LNCaP clone FGC (cell line): ENCODE results near the gene LRRC4B.

Source experiments
- DNase-seq: peaks from one replicate; pipeline ENCODE4 v3.0.0-alpha.2; 2011; ENCODE audit warnings: low read depth
- H3K4me3 ChIP-seq: 2 replicates; pipeline ENCODE4 v1.5.1; 2011; ENCODE audit warnings: mild to moderate bottlenecking, low read depth, low read length, control low read depth
- TF ChIP-seq, protein P1 (sequence below): IDR thresholded peaks from 2 replicates; pipeline ENCODE4 v1.5.1; 2012; ENCODE audit warnings: mild to moderate bottlenecking; ENCODE audit not compliant: control insufficient read depth, insufficient read depth; ENCODE audit errors: extremely low read depth

The LRRC4B gene

GRCh38 chr19:50542943-50543342 lies 25.3 kb downstream of the LRRC4B start:
- DNase-seq, result no peak
- H3K4me3 ChIP-seq, result no peak overlapping the region
- TF ChIP-seq, protein P1, sequence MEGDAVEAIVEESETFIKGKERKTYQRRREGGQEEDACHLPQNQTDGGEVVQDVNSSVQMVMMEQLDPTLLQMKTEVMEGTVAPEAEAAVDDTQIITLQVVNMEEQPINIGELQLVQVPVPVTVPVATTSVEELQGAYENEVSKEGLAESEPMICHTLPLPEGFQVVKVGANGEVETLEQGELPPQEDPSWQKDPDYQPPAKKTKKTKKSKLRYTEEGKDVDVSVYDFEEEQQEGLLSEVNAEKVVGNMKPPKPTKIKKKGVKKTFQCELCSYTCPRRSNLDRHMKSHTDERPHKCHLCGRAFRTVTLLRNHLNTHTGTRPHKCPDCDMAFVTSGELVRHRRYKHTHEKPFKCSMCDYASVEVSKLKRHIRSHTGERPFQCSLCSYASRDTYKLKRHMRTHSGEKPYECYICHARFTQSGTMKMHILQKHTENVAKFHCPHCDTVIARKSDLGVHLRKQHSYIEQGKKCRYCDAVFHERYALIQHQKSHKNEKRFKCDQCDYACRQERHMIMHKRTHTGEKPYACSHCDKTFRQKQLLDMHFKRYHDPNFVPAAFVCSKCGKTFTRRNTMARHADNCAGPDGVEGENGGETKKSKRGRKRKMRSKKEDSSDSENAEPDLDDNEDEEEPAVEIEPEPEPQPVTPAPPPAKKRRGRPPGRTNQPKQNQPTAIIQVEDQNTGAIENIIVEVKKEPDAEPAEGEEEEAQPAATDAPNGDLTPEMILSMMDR, result no peak

DNA sequence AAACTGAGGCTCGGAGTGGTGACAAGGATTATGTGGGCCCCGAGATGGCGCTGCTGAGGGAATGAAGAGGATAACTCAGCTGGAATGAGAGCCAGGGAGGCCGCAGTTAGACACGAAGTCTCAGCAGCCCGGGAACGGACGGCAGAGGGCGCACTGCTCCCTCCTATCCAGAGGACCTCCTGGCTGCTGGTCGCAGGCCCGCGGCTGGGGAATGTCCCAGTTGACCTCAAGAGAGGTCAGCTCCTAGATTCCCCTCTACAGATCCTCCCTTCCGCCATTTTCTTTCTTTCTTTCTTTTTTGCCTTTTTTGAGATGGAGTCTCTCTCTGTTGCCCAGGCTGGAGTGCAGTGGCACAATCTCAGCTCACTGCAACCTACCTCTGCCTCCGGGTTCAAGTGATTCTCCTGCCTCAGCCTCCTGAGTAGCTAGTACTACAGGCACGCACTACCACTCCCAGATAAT lies 30.4 kb downstream of the LRRC4B start:
- DNase-seq, result peak; percentile 52
- TF ChIP-seq, protein P1, result peak; percentile 76
- H3K4me3 ChIP-seq, result no peak overlapping the region

- TF ChIP-seq, protein P1, result no peak
- no peak for DNase-seq
- H3K4me3 ChIP-seq, result no peak overlapping the region
Observed at GRCh38 chr19:50537306-50537685, 30.9 kb downstream of the LRRC4B start.

- no peak for DNase-seq
- no peak overlapping the region for H3K4me3 ChIP-seq
- TF ChIP-seq, protein P1, result 0 out of 2 replicates have a peak, but pooled peaks have one; percentile 12
Observed at GRCh38 chr19:50536662-50537305, 31.5 kb downstream of the LRRC4B start.

DNA sequence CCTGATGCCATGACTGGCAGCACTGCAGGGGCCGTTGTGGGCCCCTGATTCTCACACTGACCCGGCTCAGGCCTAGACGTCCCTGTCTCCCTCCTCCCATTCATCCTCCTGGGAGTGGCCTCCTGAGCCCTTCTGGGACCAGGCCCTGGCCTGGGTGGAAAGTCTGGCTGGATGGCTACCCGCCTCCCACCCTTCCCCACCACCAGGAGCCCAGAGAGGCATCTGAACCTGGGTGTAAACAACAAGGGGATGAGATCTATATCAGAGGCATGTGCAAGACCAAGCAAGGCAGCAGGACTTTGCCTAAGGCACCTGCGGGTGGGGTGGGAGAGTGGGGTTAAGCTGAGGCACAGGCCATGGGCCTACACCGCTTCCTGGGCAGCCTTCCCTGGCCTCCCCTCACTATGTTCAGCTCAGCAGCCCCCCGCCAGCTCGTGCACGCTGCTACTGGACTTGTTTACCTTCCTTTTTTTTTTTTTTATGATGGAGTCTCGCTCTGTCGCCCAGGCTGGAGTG lies 32.5 kb downstream of the LRRC4B start:
- no peak for DNase-seq
- no peak overlapping the region for H3K4me3 ChIP-seq
- TF ChIP-seq, protein P1, result no peak

- DNase-seq, result no peak
- TF ChIP-seq, protein P1, result no peak
- no peak overlapping the region for H3K4me3 ChIP-seq
Observed at GRCh38 chr19:50534478-50534877, 33.8 kb downstream of the LRRC4B start.

DNA sequence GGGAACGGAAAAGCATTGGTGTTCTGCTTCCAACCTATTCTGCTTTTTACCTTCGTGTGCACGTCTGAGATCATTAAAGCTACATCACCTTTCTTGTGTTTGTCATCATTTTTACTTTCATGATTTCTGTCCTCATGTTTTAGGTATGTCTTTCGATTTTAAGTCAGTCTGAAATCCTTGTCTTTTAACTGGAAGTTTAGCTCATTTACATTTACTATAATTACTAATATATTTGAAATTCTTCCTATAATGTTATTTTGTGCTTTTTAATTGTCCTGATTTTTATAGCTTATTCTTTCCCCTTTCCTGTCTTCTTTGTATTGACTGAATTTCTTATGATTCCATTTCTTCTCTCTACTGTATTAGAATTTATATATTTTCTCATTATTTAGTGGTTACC lies 35.3 kb downstream of the LRRC4B start:
- H3K4me3 ChIP-seq, result no peak overlapping the region
- DNase-seq, result no peak
- TF ChIP-seq, protein P1, result no peak
